Calu3 (cell line): ENCODE measurements around the gene PRKCI. TPM values are rescaled to one million over a fixed set of nuclear protein-coding genes. Genes with fewer than 3 reads are reported as not detected.
A peak's percentile ranks its signal among the peaks of the same experiment; 100 is the strongest.
"Not testable (repeated sequence)": the region's sequence is repeated elsewhere in the genome, so short reads cannot be mapped to it uniquely, and the experiment has no call there.

Experiments
- BruUV-seq: library from RNA; stranded (reverse); fragments of 400-500 nt; replicated peaks from 2 replicates; lab custom pipeline; 2021; lab: Mats Ljungman, UMichigan
- CTCF ChIA-PET: fragments of 300-600 bp; sonication (Branson Sonifier 250); formaldehyde crosslinking; loops from one replicate; lab custom pipeline; 2022; ENCODE audit warnings: antibody characterized with exemption; lab: Charles Lee
- DNase-seq: peaks from one replicate; pipeline ENCODE4 v3.0.0; 2022
- H3K27ac Mint-ChIP-seq: one replicate; pipeline ENCODE4 v1.8.0; 2022; ENCODE audit warnings: mixed read lengths; ENCODE audit not compliant: unreplicated experiment
- H3K27me3 Mint-ChIP-seq: one replicate; pipeline ENCODE4 v1.8.0; 2022; ENCODE audit warnings: mixed read lengths; ENCODE audit not compliant: unreplicated experiment
- H3K36me3 Mint-ChIP-seq: one replicate; pipeline ENCODE4 v1.8.0; 2022; ENCODE audit warnings: mild to moderate bottlenecking, moderate library complexity, mixed read lengths; ENCODE audit not compliant: insufficient read depth, unreplicated experiment
- H3K4me1 Mint-ChIP-seq: one replicate; pipeline ENCODE4 v1.8.0; 2022; ENCODE audit warnings: mild to moderate bottlenecking, low read depth, mixed read lengths; ENCODE audit not compliant: unreplicated experiment
- H3K4me3 Mint-ChIP-seq: one replicate; pipeline ENCODE4 v1.8.0; 2022; ENCODE audit warnings: mild to moderate bottlenecking, low read depth, moderate library complexity, mixed read lengths; ENCODE audit not compliant: unreplicated experiment
- H3K9me3 Mint-ChIP-seq: one replicate; pipeline ENCODE4 v1.8.0; 2022; ENCODE audit warnings: low read depth, mixed read lengths; ENCODE audit not compliant: unreplicated experiment
- CTCF ChIP-seq: fragments of 200-600 bp; IDR thresholded peaks from one replicate; pipeline ENCODE4 v1.8.0; 2022; ENCODE audit warnings: antibody characterized with exemption; ENCODE audit not compliant: unreplicated experiment
- intact Hi-C: fragments of 100-400 bp; cut with micrococcal nuclease; formaldehyde crosslinking; loops from one replicate; pipeline ENCODE4 v1.10.0; 2022; ENCODE audit not compliant: unreplicated experiment
- total RNA-seq: library from RNA; stranded (reverse); gene quantifications from 2 replicates; pipeline ENCODE4 v1.2.3, GENCODE V29; 2022

The PRKCI gene
- total RNA-seq, 1 experiment from 2014 or later, result 79.5 TPM

GRCh38 chr3:170337420-170337819 lies 115.2 kb downstream of the PRKCI start:
- CTCF ChIA-PET, result no interaction called here
- Mint-ChIP-seq H3K27me3 (no peaks in the 10 kb centered on the region), H3K4me3 (no peak overlapping the region), H3K27ac (no peak overlapping the region), H3K36me3 (peaks cover 14% of the 10 kb centered on the region), H3K4me1 (peaks cover 30% of the 10 kb centered on the region), H3K9me3 (peaks cover 8% of the 10 kb centered on the region)
- no TSS peak for BruUV-seq
- no peak for TF ChIP-seq CTCF
- no peak for DNase-seq
- intact Hi-C loops, result no loop called here

- Mint-ChIP-seq H3K27ac (no peak overlapping the region), H3K4me1 (peaks cover 26% of the 10 kb centered on the region), H3K9me3 (peaks cover 8% of the 10 kb centered on the region), H3K36me3 (peaks cover 11% of the 10 kb centered on the region), H3K4me3 (no peak overlapping the region), H3K27me3 (no peaks in the 10 kb centered on the region)
- TF ChIP-seq CTCF, result no peak
- intact Hi-C loops, result no loop called here
- CTCF ChIA-PET, result interaction anchor here (0.9 kb wide), 1 partner anchor 18 kb away, joined by 3 read pairs; no protein-coding TSS in a partner anchor
- BruUV-seq, result no TSS peak
- DNase-seq, result no peak
Measured at GRCh38 chr3:170338690-170339340, 116.6 kb downstream of the PRKCI start.

GRCh38 chr3:170342273-170342672 lies 120.0 kb downstream of the PRKCI start:
- BruUV-seq, H3K4me3 Mint-ChIP-seq, H3K9me3 Mint-ChIP-seq, H3K36me3 Mint-ChIP-seq, intact Hi-C loops, DNase-seq, H3K27me3 Mint-ChIP-seq, CTCF ChIA-PET: not testable (repeated sequence)
- Mint-ChIP-seq H3K27ac (peak overlapping the region; percentile 52), H3K4me1 (peaks cover 30% of the 10 kb centered on the region)

- H3K4me3 Mint-ChIP-seq, result peak overlapping the region; percentile 12
- H3K27me3 Mint-ChIP-seq, BruUV-seq, H3K9me3 Mint-ChIP-seq, H3K36me3 Mint-ChIP-seq, intact Hi-C loops: not testable (repeated sequence)
- CTCF ChIA-PET, result interaction anchor here (0.6 to 1.1 kb wide), 4 partner anchors 9 to 266 kb away, joined by 3 to 6 read pairs (median 3); partner anchors contain the start of gene SKIL
- DNase-seq, result peak; percentile 48
- H3K27ac Mint-ChIP-seq, result peak overlapping the region; percentile 90
- H3K4me1 Mint-ChIP-seq, result peaks cover 34% of the 10 kb centered on the region
Measured at GRCh38 chr3:170343859-170344258, 121.6 kb downstream of the PRKCI start.

GRCh38 chr3:170344971-170345370 lies 122.7 kb downstream of the PRKCI start:
- Mint-ChIP-seq H3K9me3 (no peaks in the 10 kb centered on the region), H3K27me3 (no peaks in the 10 kb centered on the region), H3K27ac (peak overlapping the region; percentile 90), H3K36me3 (no peaks in the 10 kb centered on the region), H3K4me1 (peaks cover 38% of the 10 kb centered on the region), H3K4me3 (no peak overlapping the region)
- no peak for DNase-seq
- no peak for TF ChIP-seq CTCF
- BruUV-seq, result no TSS peak
- intact Hi-C loops, result no loop called here
- CTCF ChIA-PET, result interaction anchor here (0.5 to 0.8 kb wide), 3 partner anchors 8 to 961 kb away, joined by 3 to 4 read pairs (median 3); no protein-coding TSS in a partner anchor
